Measurements from ENCODE around the gene RFFL.

- TF ChIP-seq EZH2 (IDR thresholded peaks at IDR 0.05; ENCODE audit: borderline replicate concordance, low read length) (no peak), CTCF (conservative IDR thresholded peaks at IDR 0.05 in 1 of 2, IDR thresholded peaks at IDR 0.05 in 1 of 2; ENCODE audit: extremely low read depth in 1 of 2, insufficient read depth in 1 of 2, low read depth in 1 of 2, low read length in 2 of 2) (no peak)
Observed at GRCh38 chr17:35087731-35088355, 24.3 kb upstream of the RFFL start.
